HepG2 (cell line): Measurements from ENCODE around the gene OSM. TPM values are rescaled to one million over a fixed set of nuclear protein-coding genes. Genes with fewer than 3 reads are reported as not detected.

Experiments used
- HOXA7 ChIP-seq: sonication (generic); formaldehyde crosslinking; IDR thresholded peaks from 2 replicates; pipeline ENCODE4 v1.8.1; 2022; ENCODE audit warnings: mild to moderate bottlenecking, missing genetic modification reagents, moderate library complexity
- PCBP2 ChIP-seq: fragments of 200-400 bp; formaldehyde crosslinking; optimal IDR thresholded peaks from 2 replicates; pipeline ENCODE3; 2018; ENCODE audit warnings: low read length, low read depth; ENCODE audit not compliant: poor library complexity, severe bottlenecking
- POLR2A ChIP-seq, 2 experiments: IDR thresholded peaks; 2 replicates each; pipeline ENCODE4 v1.6.1; 2011; ENCODE audit warnings: low read depth in 2 of 2, low read length in 2 of 2, mild to moderate bottlenecking in 1 of 2, moderate library complexity in 1 of 2; ENCODE audit not compliant: insufficient read depth in 1 of 2
- PRDM15 ChIP-seq: sonication (generic); formaldehyde crosslinking; IDR thresholded peaks from 2 replicates; pipeline ENCODE4 v1.4.0; 2020; ENCODE audit warnings: missing genetic modification reagents
- RAD21 ChIP-seq: fragments of 450-650 bp; formaldehyde crosslinking; IDR thresholded peaks from 2 replicates; pipeline ENCODE4 v1.5.0; 2020; ENCODE audit warnings: mild to moderate bottlenecking
- REST ChIP-seq, 2 experiments: IDR thresholded peaks; 2 replicates each; pipeline ENCODE4 v1.6.1; 2011 to 2012; ENCODE audit warnings: low read length in 2 of 2, borderline replicate concordance in 1 of 2, low read depth in 1 of 2, mild to moderate bottlenecking in 1 of 2, moderate library complexity in 1 of 2
- TAF15 ChIP-seq: fragments of 200-400 bp; formaldehyde crosslinking; IDR thresholded peaks from one replicate; pipeline ENCODE4 v1.6.1; 2018; ENCODE audit warnings: mild to moderate bottlenecking, low read depth, low read length; ENCODE audit not compliant: poor library complexity, severe bottlenecking
- ZBTB33 ChIP-seq: sonication (generic); formaldehyde crosslinking; IDR thresholded peaks from 2 replicates; pipeline ENCODE4 v1.4.0; 2020; ENCODE audit warnings: missing genetic modification reagents
- ZFP41 ChIP-seq: sonication (generic); formaldehyde crosslinking; IDR thresholded peaks from 2 replicates; pipeline ENCODE4 v1.4.0; 2020; ENCODE audit warnings: mild to moderate bottlenecking, missing genetic modification reagents, borderline replicate concordance
- ZNF441 ChIP-seq: sonication (generic); formaldehyde crosslinking; IDR thresholded peaks from 2 replicates; pipeline ENCODE4 v1.7.0; 2021; ENCODE audit warnings: missing genetic modification reagents, borderline replicate concordance
- ZNF615 ChIP-seq: sonication (generic); formaldehyde crosslinking; IDR thresholded peaks from 2 replicates; pipeline ENCODE4 v1.5.0; 2020; ENCODE audit warnings: mild to moderate bottlenecking, missing genetic modification reagents, borderline replicate concordance
- ZNF687 ChIP-seq: sonication (generic); formaldehyde crosslinking; IDR thresholded peaks from 2 replicates; pipeline ENCODE4 v1.5.1; 2020; ENCODE audit warnings: mild to moderate bottlenecking, missing genetic modification reagents, moderate library complexity
- ZNF7 ChIP-seq: IDR thresholded peaks from 2 replicates; pipeline ENCODE4 v1.6.1; 2016; ENCODE audit warnings: missing biosample characterization, missing genetic modification reagents
- ZNF720 ChIP-seq: sonication (generic); formaldehyde crosslinking; IDR thresholded peaks from 2 replicates; pipeline ENCODE4 v1.4.0; 2020; ENCODE audit warnings: missing genetic modification reagents
- ZNF883 ChIP-seq: sonication (generic); formaldehyde crosslinking; IDR thresholded peaks from 2 replicates; pipeline ENCODE4 v1.5.1; 2020; ENCODE audit warnings: mild to moderate bottlenecking, missing genetic modification reagents; ENCODE audit errors: not compliant biosample characterization
- polyA plus RNA-seq, 8 experiments: library from polyadenylated mRNA; depleted of rRNA in 3 of 8; stranded (reverse) in 7 of 8; unstranded in 1 of 8; fragments of >200 nt; fragmentation: Illumina TruSeq in 4 of 8; extraction: Trizol in 4 of 8; gene quantifications; 2 replicates each; pipeline versions ENCODE4 v1.2.1 to v1.2.3, GENCODE V29; 2011 to 2016; ENCODE audit warnings: low read depth in 4 of 8, missing spikeins in 1 of 8, mixed read lengths in 1 of 8; ENCODE audit not compliant: insufficient read depth in 1 of 8
- total RNA-seq, 5 experiments: library from RNA; depleted of rRNA; stranded (reverse); fragments of >200 nt; fragmentation: Illumina TruSeq; extraction: Trizol; gene quantifications; 2 replicates each; pipeline ENCODE4 v1.2.3, GENCODE V29; 2016; ENCODE audit warnings: low read depth in 1 of 5

The OSM gene
- total and polyA plus RNA-seq, 2 of the 13 experiments (the other 11 are each of a cell fraction or from before 2014, with no cell fraction given), result not detected

GRCh38 chr22:30245985-30246813 is 20.5 kb downstream of the OSM start, which contains the start of gene LIF (continued):
- TF ChIP-seq ZNF687 (CRISPR knock-in tag) (peak; percentile 73), ZNF615 (CRISPR knock-in tag) (no peak), PRDM15 (peak; percentile 90), ZBTB33 (CRISPR knock-in tag) (no peak), HOXA7 (CRISPR knock-in tag) (no peak), PCBP2 (peak; percentile 5), ZNF7 (CRISPR knock-in tag) (no peak), ZFP41 (CRISPR knock-in tag) (no peak), ZNF883 (CRISPR knock-in tag) (no peak), REST (IDR thresholded peaks at IDR 0.05; ENCODE audit: borderline replicate concordance in 1 of 2, low read depth in 1 of 2, low read length in 2 of 2) (no peak), ZNF720 (CRISPR knock-in tag) (no peak), TAF15 (peak; percentile 67), POLR2A (IDR thresholded peaks at IDR 0.05; ENCODE audit: insufficient read depth in 1 of 2, low read depth in 2 of 2, low read length in 2 of 2) (no peak), RAD21 (CRISPR knock-in tag) (no peak), ZNF441 (CRISPR knock-in tag) (no peak)
